Measurements from ENCODE around the gene PTGDS.

Gene PTGDS

GRCh38 chr9:137029058-137029936 lies 52.0 kb downstream of the PTGDS start:
- no peak overlapping the region for H3K4me3 ChIP-seq (ENCODE audit: low read depth, low read length)
- DNase-seq (ENCODE audit: low read depth) = no peak
- TF ChIP-seq, protein P1, sequence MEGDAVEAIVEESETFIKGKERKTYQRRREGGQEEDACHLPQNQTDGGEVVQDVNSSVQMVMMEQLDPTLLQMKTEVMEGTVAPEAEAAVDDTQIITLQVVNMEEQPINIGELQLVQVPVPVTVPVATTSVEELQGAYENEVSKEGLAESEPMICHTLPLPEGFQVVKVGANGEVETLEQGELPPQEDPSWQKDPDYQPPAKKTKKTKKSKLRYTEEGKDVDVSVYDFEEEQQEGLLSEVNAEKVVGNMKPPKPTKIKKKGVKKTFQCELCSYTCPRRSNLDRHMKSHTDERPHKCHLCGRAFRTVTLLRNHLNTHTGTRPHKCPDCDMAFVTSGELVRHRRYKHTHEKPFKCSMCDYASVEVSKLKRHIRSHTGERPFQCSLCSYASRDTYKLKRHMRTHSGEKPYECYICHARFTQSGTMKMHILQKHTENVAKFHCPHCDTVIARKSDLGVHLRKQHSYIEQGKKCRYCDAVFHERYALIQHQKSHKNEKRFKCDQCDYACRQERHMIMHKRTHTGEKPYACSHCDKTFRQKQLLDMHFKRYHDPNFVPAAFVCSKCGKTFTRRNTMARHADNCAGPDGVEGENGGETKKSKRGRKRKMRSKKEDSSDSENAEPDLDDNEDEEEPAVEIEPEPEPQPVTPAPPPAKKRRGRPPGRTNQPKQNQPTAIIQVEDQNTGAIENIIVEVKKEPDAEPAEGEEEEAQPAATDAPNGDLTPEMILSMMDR (IDR thresholded peaks at IDR 0.05; ENCODE audit: low read depth, low read length, missing control alignments) = peak; percentile 95

DNA sequence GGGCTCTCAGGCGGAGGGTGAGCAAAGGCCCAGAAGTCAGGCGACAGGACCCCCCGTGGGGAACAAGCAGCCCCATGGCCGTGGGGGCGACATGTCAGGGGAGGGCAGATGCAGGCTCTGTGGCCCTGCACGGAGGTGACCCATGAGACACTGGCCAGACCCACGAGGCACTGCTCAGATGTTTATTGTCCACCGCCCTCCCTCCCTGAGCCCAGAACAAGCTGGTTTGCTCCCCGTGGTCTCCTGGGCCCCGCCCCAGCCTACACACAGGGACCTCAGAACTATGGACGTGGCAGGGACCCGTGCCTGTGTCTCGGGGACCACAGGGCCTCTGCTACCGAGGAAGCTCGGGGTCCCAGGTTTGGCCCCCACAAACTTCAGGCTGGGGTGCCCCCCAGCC lies 52.7 kb downstream of the PTGDS start:
- DNase-seq (ENCODE audit: low read depth) = no peak
- TF ChIP-seq, protein P1 (IDR thresholded peaks at IDR 0.05; ENCODE audit: low read depth, low read length, missing control alignments) = no peak
- no peak overlapping the region for H3K4me3 ChIP-seq (ENCODE audit: low read depth, low read length)

GRCh38 chr9:137030538-137031527 lies 53.5 kb downstream of the PTGDS start:
- TF ChIP-seq, protein P1 (IDR thresholded peaks at IDR 0.05; ENCODE audit: low read depth, low read length, missing control alignments) = no peak
- DNase-seq (ENCODE audit: low read depth) = no peak
- no peak overlapping the region for H3K4me3 ChIP-seq (ENCODE audit: low read depth, low read length)
